ENCODE data around the gene ADGRL3. TPM values are rescaled to one million over a fixed set of nuclear protein-coding genes. Genes with fewer than 3 reads are reported as not detected.

The ADGRL3 gene
- total RNA-seq, 2 donors from 2014 or later, result not detected

GRCh38 chr4:61896634-61897033, 696.5 kb downstream of the ADGRL3 start:
- no peaks in the 10 kb centered on the region for H3K27me3 Mint-ChIP-seq (ENCODE audit: low read depth)
- no peak overlapping the region for H3K27ac Mint-ChIP-seq
- H3K4me3 Mint-ChIP-seq, result no peak overlapping the region
- no peaks in the 10 kb centered on the region for H3K4me1 Mint-ChIP-seq (ENCODE audit: low read depth)
- peaks cover 5 to 12% of the 10 kb centered on the region in 2 donors for H3K9me3 Mint-ChIP-seq
- DNase-seq, result no peak
- no peaks in the 10 kb centered on the region for H3K36me3 Mint-ChIP-seq (ENCODE audit: insufficient read depth in 2 of 2)
- no peak for ATAC-seq (replicated peaks in 1 of 2)

- no peak overlapping the region for H3K27ac Mint-ChIP-seq
- H3K4me3 Mint-ChIP-seq, result no peak overlapping the region
- no peaks in the 10 kb centered on the region for H3K36me3 Mint-ChIP-seq (ENCODE audit: insufficient read depth in 2 of 2)
- peaks cover 2% of the 10 kb centered on the region in 2 donors for H3K9me3 Mint-ChIP-seq
- ATAC-seq (replicated peaks in 1 of 2) (no peak), DNase-seq (no peak)
- H3K27me3 Mint-ChIP-seq (ENCODE audit: low read depth), result no peaks in the 10 kb centered on the region
- H3K4me1 Mint-ChIP-seq (ENCODE audit: low read depth), result no peaks in the 10 kb centered on the region
Observed at GRCh38 chr4:61909031-61909430, 708.9 kb downstream of the ADGRL3 start.

DNA sequence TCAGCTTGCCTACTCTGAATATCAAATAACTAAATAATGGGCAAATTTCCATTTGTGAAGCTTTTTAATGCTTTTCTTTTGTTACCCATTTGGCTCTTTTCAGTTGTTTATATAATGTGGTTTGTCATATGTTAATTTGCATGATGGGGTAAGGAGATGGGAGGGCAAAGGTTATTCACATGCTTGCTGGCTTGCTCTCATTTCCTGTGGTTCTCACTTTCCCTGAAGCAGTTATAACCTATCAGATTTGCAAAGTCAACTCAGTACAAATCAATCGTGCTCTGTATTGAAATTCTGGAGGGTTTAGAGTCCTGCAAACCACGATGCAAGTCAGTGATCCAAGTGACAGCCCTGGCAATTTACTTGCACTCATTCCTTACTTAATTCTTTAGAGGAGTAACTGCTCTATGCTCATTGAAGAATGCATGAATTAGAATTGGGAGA, 711.2 kb downstream of the ADGRL3 start:
- ATAC-seq (replicated peaks in 1 of 2), result no peak
- no peaks in the 10 kb centered on the region for H3K27me3 Mint-ChIP-seq (ENCODE audit: low read depth)
- H3K9me3 Mint-ChIP-seq, result peaks cover 2% of the 10 kb centered on the region in 2 donors
- DNase-seq, result no peak
- H3K27ac Mint-ChIP-seq, result no peak overlapping the region
- no peaks in the 10 kb centered on the region for H3K36me3 Mint-ChIP-seq (ENCODE audit: insufficient read depth in 2 of 2)
- H3K4me1 Mint-ChIP-seq (ENCODE audit: low read depth), result no peaks in the 10 kb centered on the region
- no peak overlapping the region for H3K4me3 Mint-ChIP-seq

DNA sequence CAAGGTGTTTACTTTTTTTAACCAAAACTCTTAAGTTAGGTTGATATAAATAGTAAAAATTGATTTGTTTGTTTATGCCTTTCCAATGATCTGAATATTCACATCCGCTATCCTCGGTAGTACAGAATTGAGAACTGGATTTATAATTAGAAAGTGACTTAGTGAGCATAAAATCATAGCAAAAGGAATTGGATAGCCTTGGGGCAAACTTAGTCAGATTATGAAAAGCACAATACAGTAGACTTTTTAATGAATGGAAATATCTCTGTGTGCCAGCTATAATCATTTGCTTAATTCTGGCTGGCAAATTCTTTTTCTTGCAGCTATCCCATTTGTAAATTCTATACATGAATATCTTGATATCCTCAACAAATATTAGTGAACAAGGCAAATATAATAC, 713.5 kb downstream of the ADGRL3 start:
- H3K36me3 Mint-ChIP-seq (ENCODE audit: insufficient read depth in 2 of 2), result no peaks in the 10 kb centered on the region
- H3K27ac Mint-ChIP-seq, result no peak overlapping the region
- H3K4me3 Mint-ChIP-seq, result no peak overlapping the region
- peaks cover 3 to 11% of the 10 kb centered on the region in 2 donors for H3K9me3 Mint-ChIP-seq
- H3K4me1 Mint-ChIP-seq (ENCODE audit: low read depth), result no peaks in the 10 kb centered on the region
- DNase-seq, result no peak
- ATAC-seq (replicated peaks in 1 of 2), result no peak
- no peaks in the 10 kb centered on the region for H3K27me3 Mint-ChIP-seq (ENCODE audit: low read depth)

DNA sequence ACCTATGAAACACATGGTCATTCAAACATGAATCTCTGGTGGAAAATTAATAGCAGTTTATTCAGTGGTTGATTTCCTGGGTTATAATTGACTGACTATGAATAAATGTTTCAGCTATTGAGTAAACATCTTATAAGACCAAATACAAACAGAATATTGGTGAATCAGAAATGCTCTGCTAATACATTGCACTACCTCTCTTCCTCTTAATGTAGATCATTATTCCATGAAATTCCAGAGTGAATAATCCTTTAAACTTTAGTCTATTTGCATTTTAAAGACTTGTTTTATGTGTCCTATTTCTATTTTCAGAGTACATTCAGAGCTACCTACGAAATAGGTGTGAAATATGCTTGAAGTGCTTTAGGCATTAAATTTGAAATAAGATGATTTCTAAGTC, 715.4 kb downstream of the ADGRL3 start:
- Mint-ChIP-seq H3K4me3 (no peak overlapping the region), H3K27ac (no peak overlapping the region), H3K27me3 (ENCODE audit: low read depth) (no peaks in the 10 kb centered on the region), H3K4me1 (ENCODE audit: low read depth) (no peaks in the 10 kb centered on the region), H3K36me3 (ENCODE audit: insufficient read depth in 2 of 2) (no peaks in the 10 kb centered on the region), H3K9me3 (peaks cover 2 to 11% of the 10 kb centered on the region in 2 donors)
- DNase-seq (no peak), ATAC-seq (replicated peaks in 1 of 2) (no peak)

- peaks cover 2 to 9% of the 10 kb centered on the region in 2 donors for H3K9me3 Mint-ChIP-seq
- ATAC-seq (replicated peaks in 1 of 2) (no peak), DNase-seq (no peak)
- no peak overlapping the region for H3K4me3 Mint-ChIP-seq
- no peaks in the 10 kb centered on the region for H3K36me3 Mint-ChIP-seq (ENCODE audit: insufficient read depth in 2 of 2)
- H3K4me1 Mint-ChIP-seq (ENCODE audit: low read depth), result no peaks in the 10 kb centered on the region
- no peaks in the 10 kb centered on the region for H3K27me3 Mint-ChIP-seq (ENCODE audit: low read depth)
- H3K27ac Mint-ChIP-seq, result no peak overlapping the region
Observed at GRCh38 chr4:61918507-61918906, 718.4 kb downstream of the ADGRL3 start.

- Mint-ChIP-seq H3K36me3 (ENCODE audit: insufficient read depth in 2 of 2) (no peaks in the 10 kb centered on the region), H3K4me1 (ENCODE audit: low read depth) (no peaks in the 10 kb centered on the region), H3K27me3 (ENCODE audit: low read depth) (no peaks in the 10 kb centered on the region), H3K9me3 (peaks cover 2 to 9% of the 10 kb centered on the region in 2 donors), H3K27ac (no peak overlapping the region), H3K4me3 (no peak overlapping the region)
- DNase-seq (no peak), ATAC-seq (replicated peaks in 1 of 2) (no peak)
Observed at GRCh38 chr4:61918987-61919386, 718.9 kb downstream of the ADGRL3 start.

DNA sequence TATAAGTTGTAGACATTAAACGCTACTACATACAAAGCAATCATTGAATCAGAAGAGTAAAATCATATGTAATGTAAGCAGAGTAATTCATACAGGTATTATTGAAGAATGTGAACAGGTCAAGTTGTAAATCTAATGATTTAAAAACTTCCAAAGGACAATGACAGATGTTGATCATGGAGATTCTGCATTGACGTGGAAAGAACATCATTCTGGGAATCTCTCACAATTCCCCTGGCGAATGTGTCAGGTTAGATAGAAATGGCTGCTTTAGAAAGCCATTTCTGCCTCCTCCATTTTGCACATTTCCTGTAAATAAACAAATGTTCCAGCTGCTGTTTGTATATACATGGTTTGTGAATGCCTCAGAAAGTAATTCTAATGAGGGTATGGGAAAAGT, 719.4 kb downstream of the ADGRL3 start:
- no peak overlapping the region for H3K4me3 Mint-ChIP-seq
- H3K27ac Mint-ChIP-seq, result no peak overlapping the region
- ATAC-seq (replicated peaks in 1 of 2), result no peak
- no peaks in the 10 kb centered on the region for H3K36me3 Mint-ChIP-seq (ENCODE audit: insufficient read depth in 2 of 2)
- H3K4me1 Mint-ChIP-seq (ENCODE audit: low read depth), result no peaks in the 10 kb centered on the region
- no peaks in the 10 kb centered on the region for H3K27me3 Mint-ChIP-seq (ENCODE audit: low read depth)
- H3K9me3 Mint-ChIP-seq, result peaks cover 2 to 9% of the 10 kb centered on the region in 2 donors
- no peak for DNase-seq

DNA sequence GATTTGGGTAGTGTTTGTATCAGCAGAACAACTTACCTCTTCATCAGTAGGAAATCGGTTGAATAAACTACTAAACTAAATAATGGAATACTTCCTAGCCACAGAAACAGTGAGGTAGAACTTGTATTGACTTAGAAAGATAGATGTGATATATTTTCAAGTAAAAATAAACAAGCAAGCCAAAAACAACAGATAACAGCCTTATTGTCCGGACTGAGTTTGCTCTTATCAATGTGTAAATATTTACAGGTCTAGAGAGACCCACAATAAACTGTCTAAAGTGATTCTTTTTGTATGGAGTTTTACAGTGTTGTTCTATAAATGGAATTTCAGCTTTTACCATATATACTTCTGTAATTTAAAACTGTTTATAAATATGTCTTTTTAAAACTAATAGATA, 721.8 kb downstream of the ADGRL3 start:
- no peaks in the 10 kb centered on the region for H3K36me3 Mint-ChIP-seq (ENCODE audit: insufficient read depth in 2 of 2)
- no peak overlapping the region for H3K27ac Mint-ChIP-seq
- no peak overlapping the region for H3K4me3 Mint-ChIP-seq

DNA sequence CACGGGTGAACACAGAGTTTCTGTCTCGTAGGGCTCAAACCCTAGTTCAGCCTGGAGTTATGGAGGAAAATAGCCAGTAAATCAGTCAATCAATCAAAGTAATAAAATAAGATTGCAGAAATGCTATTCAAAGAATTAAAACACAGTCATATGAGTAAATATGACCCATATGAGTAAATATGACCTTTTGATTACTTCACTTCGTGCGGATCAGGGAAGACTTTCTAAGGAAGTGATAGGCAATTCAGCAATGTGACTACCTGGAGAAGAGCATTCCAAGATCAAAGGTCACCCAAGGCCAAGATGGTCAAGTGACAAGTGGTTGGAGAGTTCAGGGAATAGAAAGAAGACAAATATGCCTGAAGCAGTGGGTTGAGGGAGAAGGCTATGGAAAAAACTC, 722.6 kb downstream of the ADGRL3 start:
- ATAC-seq (replicated peaks in 1 of 2) (no peak), DNase-seq (no peak)
- Mint-ChIP-seq H3K4me1 (ENCODE audit: low read depth) (no peaks in the 10 kb centered on the region), H3K4me3 (no peak overlapping the region), H3K27ac (no peak overlapping the region), H3K36me3 (ENCODE audit: insufficient read depth in 2 of 2) (no peaks in the 10 kb centered on the region), H3K9me3 (peaks cover 4 to 7% of the 10 kb centered on the region in 2 donors), H3K27me3 (ENCODE audit: low read depth) (no peaks in the 10 kb centered on the region)

More for the DNA sequence above, 721.8 kb downstream of the ADGRL3 start:
- Mint-ChIP-seq H3K4me1 (ENCODE audit: low read depth) (no peaks in the 10 kb centered on the region), H3K27me3 (ENCODE audit: low read depth) (no peaks in the 10 kb centered on the region), H3K9me3 (peaks cover 4 to 10% of the 10 kb centered on the region in 2 donors)
- ATAC-seq (replicated peaks in 1 of 2) (no peak), DNase-seq (no peak)

DNA sequence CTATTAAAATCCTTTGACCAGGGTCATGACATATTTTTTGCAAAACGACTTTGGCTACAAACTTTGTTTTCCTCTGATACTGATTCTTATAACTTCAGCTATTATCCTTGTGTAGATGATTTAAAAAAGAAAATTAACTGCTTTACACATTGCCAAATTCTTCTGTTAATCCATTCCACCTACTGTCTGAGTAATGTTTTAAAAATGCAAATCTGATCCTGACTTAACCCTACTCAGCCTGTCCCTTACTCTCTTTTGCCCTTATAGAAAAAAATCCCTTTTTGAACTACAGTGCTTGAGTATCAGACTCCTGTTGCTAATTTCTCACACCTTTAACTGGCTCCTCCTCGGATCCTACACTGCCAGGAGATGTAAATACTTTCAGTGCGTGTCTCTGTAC, 723.1 kb downstream of the ADGRL3 start:
- no peak overlapping the region for H3K27ac Mint-ChIP-seq
- ATAC-seq (replicated peaks in 1 of 2), result no peak
- no peaks in the 10 kb centered on the region for H3K36me3 Mint-ChIP-seq (ENCODE audit: insufficient read depth in 2 of 2)
- H3K27me3 Mint-ChIP-seq (ENCODE audit: low read depth), result no peaks in the 10 kb centered on the region
- H3K9me3 Mint-ChIP-seq, result peaks cover 2 to 4% of the 10 kb centered on the region in 2 donors
- no peak overlapping the region for H3K4me3 Mint-ChIP-seq
- DNase-seq, result no peak
- H3K4me1 Mint-ChIP-seq (ENCODE audit: low read depth), result no peaks in the 10 kb centered on the region

GRCh38 chr4:61924131-61924530, 724.0 kb downstream of the ADGRL3 start:
- DNase-seq, result no peak
- Mint-ChIP-seq H3K27ac (no peak overlapping the region), H3K36me3 (ENCODE audit: insufficient read depth in 2 of 2) (no peaks in the 10 kb centered on the region)

DNA sequence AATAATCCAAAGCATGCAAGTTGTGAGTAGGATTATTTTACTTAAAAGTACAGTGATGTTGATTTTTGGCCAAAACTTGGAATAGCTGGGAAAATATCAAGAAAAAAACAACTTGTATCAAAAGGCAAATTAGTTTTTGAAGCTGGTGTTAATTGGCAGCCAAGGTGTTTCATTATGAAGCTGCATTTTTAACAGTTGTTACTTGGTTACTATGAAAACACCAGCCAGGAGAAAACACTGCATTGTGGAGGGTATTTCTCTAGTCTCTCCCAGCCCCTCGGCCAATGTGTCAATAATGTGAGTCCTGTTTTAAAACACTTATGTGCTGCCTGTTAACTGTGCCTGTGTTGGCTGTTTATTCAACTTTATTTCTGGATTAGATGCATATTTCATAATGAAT, 733.4 kb downstream of the ADGRL3 start:
- no peak for ATAC-seq (replicated peaks in 1 of 2)
- DNase-seq, result no peak
- Mint-ChIP-seq H3K27ac (no peak overlapping the region), H3K4me3 (no peak overlapping the region), H3K27me3 (ENCODE audit: low read depth) (no peaks in the 10 kb centered on the region), H3K36me3 (ENCODE audit: insufficient read depth in 2 of 2) (peaks cover 0 to 1% of the 10 kb centered on the region in 2 donors), H3K9me3 (peaks cover 0 to 2% of the 10 kb centered on the region in 2 donors), H3K4me1 (ENCODE audit: low read depth) (no peaks in the 10 kb centered on the region)

More at GRCh38 chr4:61924131-61924530, 724.0 kb downstream of the ADGRL3 start:
- ATAC-seq (replicated peaks in 1 of 2), result no peak
- no peaks in the 10 kb centered on the region for H3K27me3 Mint-ChIP-seq (ENCODE audit: low read depth)
- peaks cover 1 to 2% of the 10 kb centered on the region in 2 donors for H3K9me3 Mint-ChIP-seq
- H3K4me3 Mint-ChIP-seq, result no peak overlapping the region
- no peaks in the 10 kb centered on the region for H3K4me1 Mint-ChIP-seq (ENCODE audit: low read depth)

DNA sequence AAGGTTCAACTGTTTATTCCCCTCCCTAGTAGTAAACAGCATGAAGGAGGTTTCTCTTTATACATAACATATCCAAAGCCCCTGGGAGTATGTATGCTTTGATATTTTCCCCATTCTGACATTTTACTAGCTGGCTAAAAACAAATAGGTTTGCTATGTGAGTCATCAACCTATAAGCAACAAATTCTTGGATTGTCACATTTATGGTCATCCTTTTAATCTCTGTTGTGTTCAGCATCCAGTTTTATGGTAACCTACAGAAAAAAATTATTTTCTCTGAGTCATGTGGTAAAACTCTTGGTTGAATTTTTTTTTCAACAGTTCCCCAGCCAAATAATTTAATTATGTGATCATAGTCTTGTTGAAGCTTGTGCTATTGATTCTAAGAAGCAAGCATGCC, 734.1 kb downstream of the ADGRL3 start:
- no peak for DNase-seq
- H3K4me1 Mint-ChIP-seq (ENCODE audit: low read depth), result no peaks in the 10 kb centered on the region
- ATAC-seq (replicated peaks in 1 of 2), result no peak
- no peaks in the 10 kb centered on the region for H3K27me3 Mint-ChIP-seq (ENCODE audit: low read depth)
- peaks cover 0 to 2% of the 10 kb centered on the region in 2 donors for H3K9me3 Mint-ChIP-seq
- H3K4me3 Mint-ChIP-seq, result no peak overlapping the region
- H3K27ac Mint-ChIP-seq, result no peak overlapping the region
- H3K36me3 Mint-ChIP-seq (ENCODE audit: insufficient read depth in 2 of 2), result peaks cover 0 to 1% of the 10 kb centered on the region in 2 donors
